ENCODE measurements around the gene GHR.
A peak's percentile ranks its signal among the peaks of the same experiment; 100 is the strongest.

The GHR gene

DNA sequence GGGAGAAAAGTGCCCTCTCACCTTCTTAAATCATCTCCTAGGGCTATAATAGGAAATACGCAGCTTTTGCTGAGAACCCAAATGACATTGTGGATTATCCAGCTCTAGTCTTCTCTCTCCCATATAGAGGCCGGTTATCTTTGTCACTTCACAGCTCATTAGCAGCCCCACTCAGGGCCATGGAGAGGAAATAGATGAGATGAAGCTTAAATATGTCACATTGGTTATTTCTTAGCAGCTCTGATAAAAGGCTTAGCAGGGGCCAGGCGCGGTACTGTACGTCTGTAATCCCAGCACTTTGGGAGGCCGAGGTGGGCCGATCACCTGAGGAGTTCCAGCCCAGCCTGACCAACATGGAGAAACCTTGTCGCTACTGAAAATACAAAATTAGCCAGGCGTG, 90.0 kb downstream of the GHR start:
- TF ChIP-seq, protein P1, sequence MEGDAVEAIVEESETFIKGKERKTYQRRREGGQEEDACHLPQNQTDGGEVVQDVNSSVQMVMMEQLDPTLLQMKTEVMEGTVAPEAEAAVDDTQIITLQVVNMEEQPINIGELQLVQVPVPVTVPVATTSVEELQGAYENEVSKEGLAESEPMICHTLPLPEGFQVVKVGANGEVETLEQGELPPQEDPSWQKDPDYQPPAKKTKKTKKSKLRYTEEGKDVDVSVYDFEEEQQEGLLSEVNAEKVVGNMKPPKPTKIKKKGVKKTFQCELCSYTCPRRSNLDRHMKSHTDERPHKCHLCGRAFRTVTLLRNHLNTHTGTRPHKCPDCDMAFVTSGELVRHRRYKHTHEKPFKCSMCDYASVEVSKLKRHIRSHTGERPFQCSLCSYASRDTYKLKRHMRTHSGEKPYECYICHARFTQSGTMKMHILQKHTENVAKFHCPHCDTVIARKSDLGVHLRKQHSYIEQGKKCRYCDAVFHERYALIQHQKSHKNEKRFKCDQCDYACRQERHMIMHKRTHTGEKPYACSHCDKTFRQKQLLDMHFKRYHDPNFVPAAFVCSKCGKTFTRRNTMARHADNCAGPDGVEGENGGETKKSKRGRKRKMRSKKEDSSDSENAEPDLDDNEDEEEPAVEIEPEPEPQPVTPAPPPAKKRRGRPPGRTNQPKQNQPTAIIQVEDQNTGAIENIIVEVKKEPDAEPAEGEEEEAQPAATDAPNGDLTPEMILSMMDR (IDR thresholded peaks at IDR 0.05; ENCODE audit: borderline replicate concordance, insufficient read depth, low read depth, low read length) = no peak
- no peak overlapping the region for H3K4me3 ChIP-seq (ENCODE audit: low read depth, low read length)

DNA sequence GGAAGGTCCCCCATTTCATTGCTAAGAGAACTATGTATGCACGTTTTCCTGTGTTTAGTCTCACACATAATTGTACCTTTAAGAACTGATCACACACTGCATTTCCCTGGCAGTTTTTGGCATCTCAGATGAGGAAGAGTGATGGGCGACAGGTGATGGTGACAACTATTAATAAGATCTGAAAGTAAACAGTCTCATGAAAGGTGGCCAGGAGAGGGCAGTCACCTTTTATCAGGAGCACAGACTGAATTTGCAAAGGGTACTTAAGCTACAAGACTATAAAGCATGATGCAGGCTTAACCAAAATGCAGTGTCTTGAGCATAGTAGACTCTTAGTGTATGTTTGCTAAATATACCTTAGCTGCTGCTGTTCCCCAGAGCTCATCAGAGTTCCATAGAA, 91.5 kb downstream of the GHR start:
- no peak overlapping the region for H3K4me3 ChIP-seq (ENCODE audit: low read depth, low read length)
- TF ChIP-seq, protein P1 (IDR thresholded peaks at IDR 0.05; ENCODE audit: borderline replicate concordance, insufficient read depth, low read depth, low read length) = peak; percentile 20; the same call in 1 of the 2 replicates

DNA sequence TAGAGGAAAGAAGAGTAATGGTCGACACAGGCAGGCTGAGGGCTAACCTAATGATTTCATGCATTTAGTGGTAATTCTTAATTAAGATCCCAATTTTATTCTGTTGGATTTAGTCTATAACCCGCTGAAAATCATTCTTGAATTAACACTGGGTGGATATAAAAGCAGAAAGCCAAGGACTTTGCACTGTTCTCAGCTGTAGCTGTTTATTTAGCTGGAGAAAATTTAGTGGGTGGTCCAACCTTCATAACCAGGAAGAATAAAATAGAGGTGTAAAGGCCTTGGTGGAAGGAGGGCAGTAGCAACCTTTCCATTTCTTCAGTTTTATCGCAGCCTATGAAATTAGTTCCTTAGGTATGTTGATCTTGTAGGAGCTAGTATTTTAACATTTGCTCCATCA, 92.3 kb downstream of the GHR start:
- TF ChIP-seq, protein P1 (IDR thresholded peaks at IDR 0.05; ENCODE audit: borderline replicate concordance, insufficient read depth, low read depth, low read length) = no peak
- H3K4me3 ChIP-seq (ENCODE audit: low read depth, low read length) = no peak overlapping the region

DNA sequence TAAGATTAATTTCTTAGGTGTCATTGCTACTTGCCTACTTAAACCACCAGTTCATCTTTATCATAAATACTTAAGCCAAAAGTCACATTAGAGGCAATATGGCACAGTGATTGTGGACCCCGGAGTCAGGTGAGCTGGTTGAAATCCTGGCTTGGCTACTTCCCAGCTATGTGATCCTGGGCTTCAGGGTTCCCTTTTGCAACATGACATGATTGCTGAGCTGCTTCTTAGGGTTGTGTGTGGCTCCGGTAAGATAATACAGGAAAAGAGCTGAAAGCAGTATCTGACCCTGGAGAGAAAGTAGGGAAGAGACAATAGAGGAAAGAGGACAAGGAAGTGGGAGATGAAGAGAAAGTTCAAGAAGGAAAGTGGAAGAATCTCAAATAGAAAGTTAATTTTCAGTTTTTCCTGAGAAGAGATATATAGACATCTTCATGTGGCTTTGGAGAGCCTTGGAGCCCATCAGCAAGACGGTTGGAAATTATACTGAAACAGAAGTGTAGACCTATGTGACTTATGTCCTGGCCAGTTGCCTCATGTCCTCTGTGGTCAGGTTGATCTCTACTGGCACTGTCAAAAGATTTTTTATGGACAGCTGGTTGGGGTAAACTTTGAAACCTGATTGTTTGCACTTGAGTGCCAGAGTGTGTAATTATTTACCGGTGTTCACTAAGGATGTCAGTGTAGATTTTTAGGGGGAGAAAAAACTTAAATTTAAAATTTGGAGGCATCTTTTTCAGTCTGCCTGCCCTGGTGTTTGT, 93.2 kb downstream of the GHR start:
- H3K4me3 ChIP-seq (ENCODE audit: low read depth, low read length) = no peak overlapping the region
- TF ChIP-seq, protein P1 (IDR thresholded peaks at IDR 0.05; ENCODE audit: borderline replicate concordance, insufficient read depth, low read depth, low read length) = no peak

DNA sequence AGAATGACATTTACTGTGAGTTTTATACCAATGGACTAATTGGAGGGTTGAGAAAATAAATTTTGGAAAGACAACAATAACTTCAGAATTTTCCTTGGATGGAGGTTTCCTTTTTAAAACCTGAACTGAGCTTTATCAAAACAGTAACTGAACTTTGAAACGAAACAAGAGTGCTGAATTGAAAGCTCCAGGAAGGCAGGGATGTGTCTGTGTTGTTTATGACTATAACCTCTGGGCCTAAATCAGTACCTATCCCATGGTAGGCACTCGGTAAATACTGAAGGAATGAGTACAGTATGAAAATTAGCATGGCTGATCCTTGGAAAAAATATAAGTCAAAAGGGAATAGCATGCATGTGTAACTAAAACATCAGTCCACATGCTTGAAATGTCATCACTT, 93.9 kb downstream of the GHR start:
- no peak overlapping the region for H3K4me3 ChIP-seq (ENCODE audit: low read depth, low read length)
- TF ChIP-seq, protein P1 (IDR thresholded peaks at IDR 0.05; ENCODE audit: borderline replicate concordance, insufficient read depth, low read depth, low read length) = no peak

DNA sequence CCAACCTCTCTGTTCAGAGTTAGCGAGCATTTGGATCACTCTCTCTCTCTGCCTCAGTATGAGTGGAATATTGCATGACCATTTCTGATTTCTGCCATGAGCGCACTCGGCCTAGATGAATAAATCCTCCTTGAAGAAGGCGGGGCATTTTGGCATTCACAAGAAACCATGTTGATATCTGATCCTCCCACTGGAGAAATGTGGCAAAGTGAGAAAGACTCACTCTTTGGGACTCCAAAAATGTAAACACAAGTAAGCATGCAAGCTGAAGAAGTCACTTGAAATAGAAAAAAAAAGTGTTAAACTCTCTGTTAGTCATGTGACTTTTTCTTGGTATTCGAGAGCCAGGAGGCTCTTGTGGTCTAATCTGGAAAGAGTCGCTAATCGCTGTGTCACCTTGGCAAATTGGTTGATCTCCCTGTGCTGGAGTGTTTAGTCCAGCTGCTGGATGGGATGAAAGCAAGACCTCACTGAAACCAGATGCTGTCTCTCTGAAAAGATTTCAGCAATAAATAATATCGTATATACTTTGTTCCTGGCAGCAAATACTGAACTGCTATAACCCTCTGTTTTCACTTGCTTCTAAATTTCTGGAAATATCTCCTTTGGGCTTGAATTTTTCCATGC, 95.5 kb downstream of the GHR start:
- no peak overlapping the region for H3K4me3 ChIP-seq (ENCODE audit: low read depth, low read length)
- TF ChIP-seq, protein P1 (IDR thresholded peaks at IDR 0.05; ENCODE audit: borderline replicate concordance, insufficient read depth, low read depth, low read length) = no peak

DNA sequence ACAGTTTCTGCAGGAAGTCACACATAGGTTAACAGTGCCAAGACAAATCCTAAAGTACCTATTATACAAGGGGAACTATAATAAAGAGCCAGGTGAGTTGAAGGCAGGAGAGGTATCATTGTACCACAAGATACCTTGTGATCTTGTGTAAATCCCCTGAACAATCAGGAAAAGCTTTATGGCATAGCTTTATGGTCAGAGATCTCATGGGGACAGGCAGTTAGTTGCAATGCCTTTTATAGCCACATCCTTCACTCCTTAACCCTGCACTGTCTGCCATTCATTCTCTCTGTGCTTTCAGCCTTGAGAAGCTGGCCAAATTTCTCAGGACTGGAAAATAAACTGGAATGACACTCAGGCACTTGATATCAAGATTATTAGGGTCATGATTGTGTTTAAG, 97.0 kb downstream of the GHR start:
- no peak overlapping the region for H3K4me3 ChIP-seq (ENCODE audit: low read depth, low read length)
- TF ChIP-seq, protein P1 (IDR thresholded peaks at IDR 0.05; ENCODE audit: borderline replicate concordance, insufficient read depth, low read depth, low read length) = no peak

Data from GM12875 (cell line).